Retina (tissue), 1 donor: Measurements from ENCODE around the gene RITA1.
A peak's percentile ranks its signal among the peaks of the same experiment; 100 is the strongest.

Source experiments
- DNase-seq: peaks from one replicate; pipeline ENCODE4 v3.0.0-alpha.2; 2016

Gene RITA1

DNA sequence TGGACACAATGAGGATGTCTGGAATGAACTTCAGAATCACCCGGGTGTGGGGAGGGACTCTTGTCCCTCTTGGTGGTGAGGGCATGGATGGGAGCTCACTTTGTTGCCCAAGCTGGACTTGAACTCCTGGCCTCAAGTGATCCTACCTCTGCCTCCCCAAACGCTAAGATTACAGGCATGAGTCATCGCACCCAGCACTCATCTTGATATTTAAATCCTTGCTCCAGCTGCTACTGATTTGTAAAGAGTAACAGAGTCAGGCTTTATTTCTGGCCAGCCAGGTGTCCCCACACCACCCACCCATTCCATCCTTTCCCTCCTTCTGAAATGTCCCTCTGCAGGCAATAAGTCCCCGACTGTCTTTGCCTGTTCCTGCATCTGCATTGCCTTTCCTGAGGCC is 5.2 kb upstream of the RITA1 start:
- DNase-seq = no peak

DNA sequence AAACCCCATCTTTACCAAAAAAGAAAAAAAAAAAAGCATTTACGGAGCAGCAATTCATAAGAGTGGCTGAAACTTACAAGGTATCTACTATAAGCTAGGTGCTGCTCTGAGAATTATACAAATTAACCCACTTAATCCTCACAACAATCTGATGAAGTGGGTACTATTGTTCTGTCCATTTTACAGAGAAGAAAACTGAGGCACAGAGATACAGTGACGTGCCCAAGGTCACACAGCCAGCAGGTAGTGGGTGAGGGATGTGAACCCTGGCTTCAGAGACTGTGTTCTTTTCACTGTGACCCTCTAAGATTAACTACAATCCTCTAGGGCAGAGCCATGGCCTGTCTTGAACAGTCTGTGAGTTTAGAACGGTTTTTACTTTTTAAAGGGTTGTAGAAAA is 3.5 kb upstream of the RITA1 start:
- no peak for DNase-seq

DNA sequence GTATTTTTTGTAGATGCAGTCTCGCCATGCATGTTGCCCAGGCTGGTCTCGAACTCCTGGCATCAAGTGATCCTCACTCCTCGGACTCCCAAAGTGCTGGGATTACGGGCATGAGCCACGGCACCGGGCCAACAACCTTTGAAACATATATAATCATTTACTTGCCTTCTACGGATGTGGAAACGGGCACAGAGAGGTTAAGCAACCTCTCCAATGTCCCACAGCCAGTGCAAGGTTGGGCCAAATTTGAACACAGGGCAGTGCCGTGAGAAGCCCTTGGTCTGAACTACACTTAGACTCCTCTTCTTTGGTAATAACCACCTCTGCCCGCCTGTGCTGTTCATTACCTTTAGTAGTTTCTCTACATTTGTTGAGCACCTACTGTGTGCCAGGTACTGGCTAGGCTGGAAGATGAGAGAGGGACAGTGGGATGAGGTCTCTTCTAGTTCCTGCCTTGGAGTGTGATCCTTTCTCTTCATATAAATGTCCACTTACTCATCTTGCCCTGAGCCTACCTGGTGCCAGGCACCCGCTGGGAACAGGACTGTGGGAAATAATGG is 2.4 kb upstream of the RITA1 start:
- no peak for DNase-seq

DNA sequence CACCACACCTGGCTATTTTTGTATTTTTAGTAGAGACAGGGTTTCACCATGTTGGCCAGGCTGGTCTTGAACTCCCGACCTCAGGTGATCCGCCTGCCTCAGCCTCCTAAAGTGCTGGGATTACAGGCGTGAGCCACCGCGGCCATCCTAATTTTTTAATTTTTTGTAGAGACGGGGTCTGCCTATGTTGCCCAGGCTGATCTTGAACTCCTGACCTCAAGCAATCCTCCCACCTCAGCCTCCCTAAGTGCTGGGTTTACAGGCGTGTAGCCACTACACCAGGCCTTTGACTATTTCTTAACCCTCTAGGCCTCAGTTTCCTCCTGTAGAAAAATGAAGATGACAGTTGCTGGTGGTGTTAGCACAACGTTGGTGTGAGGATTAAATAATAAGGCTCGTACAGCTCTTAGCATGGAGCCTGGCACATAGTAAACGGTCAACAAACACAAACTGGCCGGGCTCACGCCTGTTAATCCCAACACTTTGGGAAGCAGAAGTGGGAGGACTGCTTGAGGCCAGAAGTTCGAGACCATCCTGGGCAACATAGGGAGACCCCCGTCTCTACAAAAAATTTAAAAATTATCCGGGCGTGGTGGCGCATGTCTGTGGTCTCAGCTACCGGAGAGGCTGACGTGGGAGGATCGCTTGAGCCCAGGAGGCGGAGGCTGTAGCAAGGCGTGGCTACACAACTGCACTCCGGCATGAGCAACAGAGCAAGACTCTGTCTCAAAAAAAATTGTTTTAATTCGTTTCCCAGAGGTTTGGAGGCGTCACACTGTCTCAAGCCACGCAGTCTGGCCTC is 1.2 kb upstream of the RITA1 start:
- no peak for DNase-seq

DNA sequence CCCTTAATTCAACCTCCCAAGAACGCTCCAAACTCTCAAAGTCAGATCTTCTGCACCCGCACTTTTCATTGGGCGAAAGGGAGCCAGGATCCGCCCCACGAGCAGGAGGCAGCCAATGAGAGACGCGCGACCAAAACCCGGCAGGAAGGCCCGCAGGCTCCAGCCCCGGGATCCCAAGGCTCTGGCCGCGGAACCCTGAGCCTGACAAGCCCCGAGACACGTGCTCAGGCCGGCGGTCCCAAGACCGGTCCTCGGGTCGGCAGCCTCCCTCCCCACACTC is 681 bp upstream of the RITA1 start:
- peak; percentile 96 for DNase-seq

DNA sequence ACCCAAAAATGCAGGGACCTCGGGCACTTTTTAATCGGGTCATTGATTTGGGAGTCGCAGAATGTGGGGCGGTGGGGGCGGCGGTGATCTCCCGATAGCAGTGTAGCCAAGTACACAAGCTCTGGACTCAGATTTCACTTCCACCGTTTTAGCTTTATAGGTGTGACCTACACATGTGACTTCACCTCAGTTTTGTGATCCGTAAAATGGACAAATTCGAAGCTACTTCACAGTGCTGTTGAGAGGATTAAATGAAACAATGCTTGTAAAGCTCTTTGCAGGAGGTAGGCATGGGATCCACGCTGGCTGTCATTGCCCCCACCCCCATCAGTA is 478 bp downstream of the RITA1 start:
- DNase-seq = no peak

DNA sequence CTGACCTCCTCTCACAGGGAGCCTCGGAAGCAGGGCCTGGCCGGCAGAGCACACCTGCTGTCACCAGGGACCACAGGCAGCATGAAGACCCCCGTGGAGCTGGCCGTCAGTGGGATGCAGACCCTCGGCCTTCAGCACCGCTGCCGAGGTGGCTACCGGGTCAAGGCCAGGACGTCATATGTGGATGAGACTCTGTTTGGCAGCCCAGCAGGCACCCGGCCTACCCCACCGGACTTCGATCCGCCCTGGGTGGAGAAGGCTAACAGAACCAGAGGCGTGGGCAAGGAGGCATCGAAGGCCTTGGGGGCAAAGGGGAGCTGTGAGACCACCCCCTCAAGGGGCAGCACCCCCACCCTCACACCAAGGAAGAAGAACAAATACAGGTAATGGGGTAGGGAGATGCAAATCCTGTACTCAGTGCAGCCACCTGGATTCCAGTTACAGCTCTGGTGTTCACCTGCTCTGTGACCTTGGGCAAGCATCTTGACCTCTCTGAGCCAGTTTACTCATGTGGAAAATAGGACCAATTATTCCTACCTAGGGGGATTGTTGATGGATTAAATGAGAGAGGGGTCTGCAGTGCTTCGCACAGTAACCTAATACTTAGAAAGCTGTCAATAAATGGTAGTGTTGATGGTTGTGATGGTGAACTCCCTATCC is 1.3 kb downstream of the RITA1 start:
- DNase-seq = no peak

DNA sequence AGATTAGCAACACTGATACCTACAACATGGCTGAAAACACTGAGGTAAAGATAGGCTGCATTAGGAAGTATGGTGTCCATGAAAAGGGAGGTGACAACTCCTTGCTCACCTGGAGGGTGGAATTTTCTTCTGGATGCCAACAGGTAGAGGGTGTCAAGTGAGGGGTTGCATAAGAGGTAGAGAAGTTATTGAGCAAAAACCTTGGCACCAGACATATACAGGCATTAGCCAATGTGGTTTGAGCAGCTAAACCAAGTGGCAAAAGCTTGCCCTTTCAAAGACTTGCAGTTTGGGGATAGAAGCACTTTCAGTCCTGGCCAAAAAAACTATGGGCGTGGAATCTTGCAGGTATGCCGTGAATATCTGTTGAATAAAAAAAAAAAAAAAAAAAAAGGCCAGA is 3.8 kb downstream of the RITA1 start:
- DNase-seq = no peak

DNA sequence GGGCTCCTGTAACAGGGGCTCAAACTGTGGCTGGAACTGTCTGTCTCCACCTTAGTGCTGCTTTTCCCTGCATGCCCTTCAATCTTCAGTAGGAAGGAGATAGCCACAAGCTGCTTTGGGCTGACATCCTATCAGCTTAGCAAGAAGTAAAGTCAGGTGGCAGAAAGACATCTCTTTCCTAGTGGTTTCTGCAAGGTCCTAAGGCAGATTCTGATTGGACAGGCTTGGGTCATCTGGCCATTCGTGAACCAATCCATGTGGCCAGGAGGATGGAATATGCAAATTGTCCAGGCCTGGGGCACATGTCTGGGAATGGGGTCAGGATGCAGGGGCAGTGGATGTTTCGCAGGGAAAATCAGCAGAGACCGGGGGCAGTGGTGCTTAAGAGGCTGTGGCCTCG is 5.2 kb downstream of the RITA1 start:
- peak; percentile 51 for DNase-seq

DNA sequence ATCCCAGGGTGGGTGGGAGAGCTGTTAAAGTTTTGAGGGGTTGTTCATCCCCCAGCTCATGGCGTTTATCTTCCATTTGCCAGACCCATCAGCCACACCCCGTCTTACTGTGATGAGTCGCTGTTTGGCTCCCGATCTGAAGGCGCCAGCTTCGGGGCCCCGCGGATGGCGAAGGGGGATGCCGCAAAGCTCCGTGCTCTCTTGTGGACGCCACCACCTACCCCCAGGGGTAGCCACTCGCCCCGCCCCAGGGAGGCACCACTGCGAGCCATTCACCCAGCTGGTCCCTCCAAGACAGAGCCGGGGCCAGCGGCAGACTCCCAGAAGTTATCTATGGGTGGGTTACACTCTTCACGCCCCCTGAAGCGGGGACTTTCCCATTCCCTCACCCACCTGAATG is 5.7 kb downstream of the RITA1 start:
- no peak for DNase-seq

DNA sequence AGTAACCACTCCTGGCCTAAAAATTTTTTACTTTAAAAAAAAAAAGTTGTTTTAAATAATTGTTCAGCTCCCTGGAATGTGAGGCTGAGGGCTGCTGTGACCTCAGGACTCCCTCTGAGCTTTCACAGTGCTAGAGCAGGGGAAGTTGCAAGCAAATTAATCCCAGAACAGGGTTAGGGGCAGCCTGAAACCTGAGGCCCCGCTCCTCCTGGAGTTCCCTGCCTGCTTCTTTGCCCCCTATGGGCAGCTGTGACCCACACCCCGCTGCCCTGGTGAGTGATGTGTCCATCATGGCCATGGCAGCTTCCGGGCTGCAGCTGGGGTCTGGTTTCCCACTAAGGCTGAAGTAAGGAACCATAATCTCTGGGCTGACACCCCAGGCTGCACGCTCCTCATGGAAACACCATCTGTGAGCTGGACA is 9.5 kb downstream of the RITA1 start:
- peak; percentile 54 for DNase-seq

DNA sequence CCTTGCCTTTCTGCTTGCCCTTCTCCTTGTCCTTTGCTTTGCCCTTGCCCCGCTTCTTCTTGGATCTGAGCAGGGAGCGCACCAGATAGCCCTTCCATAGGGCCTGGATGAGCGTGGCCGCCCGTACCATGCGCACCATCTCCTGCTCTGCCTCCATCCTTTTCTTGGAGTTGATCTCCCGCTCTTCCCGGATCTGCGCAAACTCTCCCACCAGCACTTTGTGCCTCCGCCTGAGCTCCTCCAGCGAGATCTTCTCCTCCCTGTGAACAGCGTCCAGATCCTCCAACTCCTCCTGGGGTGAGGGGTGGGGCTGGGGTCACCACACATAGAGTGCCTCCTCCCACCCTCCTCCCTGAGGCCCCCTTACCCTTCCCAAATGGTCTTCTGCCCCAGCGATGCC is 10.1 kb downstream of the RITA1 start:
- DNase-seq = no peak

DNA sequence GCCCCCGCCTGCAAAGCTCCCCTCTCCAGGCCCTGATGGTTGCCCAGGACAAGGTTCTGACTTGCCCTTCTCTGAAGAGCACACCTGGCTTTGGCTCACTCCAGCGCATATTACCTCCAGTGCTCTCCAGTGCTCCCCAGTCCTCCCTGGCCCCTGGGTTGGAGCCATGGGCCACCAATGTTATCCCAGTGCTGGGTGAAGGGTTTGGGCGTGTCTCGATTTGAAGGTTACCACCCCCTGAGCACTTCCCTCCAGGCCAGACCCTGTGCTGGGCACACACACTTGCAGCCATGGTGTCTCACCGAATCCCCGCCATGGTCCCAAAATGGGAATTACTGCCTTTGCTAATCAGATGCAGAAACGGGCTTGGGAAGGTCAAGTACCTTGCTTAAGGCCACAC is 11.1 kb downstream of the RITA1 start:
- no peak for DNase-seq

DNA sequence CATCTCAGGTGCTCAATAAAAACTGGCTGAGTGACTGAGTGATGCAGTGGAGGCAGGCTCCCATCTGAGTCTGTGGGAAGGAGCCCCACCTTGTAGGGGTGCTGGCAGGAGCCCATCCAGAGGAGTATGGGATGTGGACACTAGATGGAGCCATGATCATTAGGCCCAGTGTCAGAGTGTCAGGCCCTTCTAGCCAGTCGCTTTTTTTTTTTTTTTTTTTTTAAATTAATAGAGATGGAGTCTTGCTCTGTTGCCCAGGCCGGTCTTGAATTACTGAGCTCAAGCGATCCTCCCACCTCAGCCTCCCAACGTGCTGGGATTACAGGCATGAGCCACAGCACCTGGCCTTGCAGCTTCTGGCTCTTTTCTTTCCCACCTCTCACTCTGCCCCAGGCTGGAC is 11.5 kb downstream of the RITA1 start:
- DNase-seq = peak; percentile 61

DNA sequence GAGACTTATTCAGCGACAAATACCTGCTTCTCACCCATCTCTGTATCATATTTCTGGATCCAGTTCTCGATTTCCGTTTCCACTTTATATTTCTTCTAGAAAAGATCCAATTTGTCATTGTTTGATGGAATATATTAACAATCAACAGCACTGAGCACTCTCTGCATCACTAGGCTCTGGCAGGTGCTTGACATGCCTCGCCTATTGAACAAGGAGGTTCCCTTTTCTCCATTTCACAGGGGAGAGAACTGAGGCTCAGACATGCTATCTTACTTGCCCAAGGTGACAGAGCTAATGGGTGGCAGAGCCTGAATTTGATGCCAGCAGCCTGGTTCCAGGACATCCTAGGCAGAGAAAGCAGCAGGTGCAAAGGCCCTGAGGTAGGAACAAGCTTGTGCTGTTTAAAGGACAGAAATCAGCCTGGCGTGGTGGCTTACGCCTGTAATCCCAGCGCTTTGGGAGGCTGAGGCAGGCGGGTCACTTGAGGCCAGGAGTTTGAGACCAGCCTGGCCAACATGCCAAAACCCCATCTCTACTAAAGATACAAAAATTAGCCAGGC is 12.1 kb downstream of the RITA1 start:
- no peak for DNase-seq

DNA sequence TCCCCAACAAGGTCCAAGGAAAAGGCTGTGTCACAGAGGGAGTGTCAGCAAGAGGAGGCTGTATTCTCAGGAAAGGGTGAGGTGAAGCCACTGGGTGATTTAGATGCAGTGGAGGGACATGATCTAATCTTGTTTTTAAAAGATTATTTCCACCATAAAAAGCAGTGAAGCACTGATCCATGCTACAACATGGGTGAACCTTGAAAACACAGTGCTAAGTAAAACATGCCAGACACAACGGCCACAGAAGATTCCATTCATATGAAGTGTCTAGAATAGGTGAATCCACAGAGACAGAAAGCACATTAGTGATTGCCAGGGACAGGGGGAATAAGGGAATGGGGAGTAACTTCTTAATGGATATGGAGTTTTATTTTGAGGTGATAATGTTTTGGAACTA is 12.8 kb downstream of the RITA1 start:
- no peak for DNase-seq

DNA sequence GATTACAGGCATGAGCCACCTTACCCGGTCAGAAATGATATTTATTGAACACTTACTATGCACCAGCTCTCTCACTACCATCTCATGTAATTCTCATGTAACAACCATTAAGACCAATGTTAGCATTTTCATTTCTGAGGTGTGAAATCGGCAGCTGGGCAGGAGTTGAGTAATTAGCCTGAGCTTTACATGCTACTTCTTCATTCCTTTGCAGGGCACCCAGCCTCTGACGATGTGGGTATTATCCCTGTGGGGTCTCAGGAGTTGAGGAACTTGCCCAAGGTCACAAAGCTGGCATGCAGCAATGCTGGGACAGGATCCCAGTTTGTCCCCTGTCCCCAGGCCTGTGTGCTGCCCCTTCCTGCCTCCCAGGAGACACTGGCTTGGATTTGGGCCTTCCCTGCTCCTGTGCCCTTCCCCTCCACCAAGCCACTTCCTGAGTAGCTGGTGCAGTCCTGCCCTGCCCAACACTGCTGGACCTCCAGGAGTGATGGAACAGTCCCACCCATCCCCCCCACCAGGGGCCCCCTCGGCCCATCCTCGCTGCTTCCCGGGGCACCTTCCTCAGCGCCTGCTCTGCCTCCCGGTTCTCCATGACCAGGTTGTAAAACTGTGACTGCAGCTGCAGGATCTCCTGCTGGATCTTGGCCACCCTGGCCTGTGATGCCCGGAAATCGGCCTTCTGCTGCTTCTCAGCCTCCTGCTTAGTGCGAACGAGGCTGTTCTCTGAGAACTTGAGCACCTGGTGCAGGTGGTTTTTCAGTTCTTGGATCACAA is 14.7 kb downstream of the RITA1 start:
- no peak for DNase-seq

DNA sequence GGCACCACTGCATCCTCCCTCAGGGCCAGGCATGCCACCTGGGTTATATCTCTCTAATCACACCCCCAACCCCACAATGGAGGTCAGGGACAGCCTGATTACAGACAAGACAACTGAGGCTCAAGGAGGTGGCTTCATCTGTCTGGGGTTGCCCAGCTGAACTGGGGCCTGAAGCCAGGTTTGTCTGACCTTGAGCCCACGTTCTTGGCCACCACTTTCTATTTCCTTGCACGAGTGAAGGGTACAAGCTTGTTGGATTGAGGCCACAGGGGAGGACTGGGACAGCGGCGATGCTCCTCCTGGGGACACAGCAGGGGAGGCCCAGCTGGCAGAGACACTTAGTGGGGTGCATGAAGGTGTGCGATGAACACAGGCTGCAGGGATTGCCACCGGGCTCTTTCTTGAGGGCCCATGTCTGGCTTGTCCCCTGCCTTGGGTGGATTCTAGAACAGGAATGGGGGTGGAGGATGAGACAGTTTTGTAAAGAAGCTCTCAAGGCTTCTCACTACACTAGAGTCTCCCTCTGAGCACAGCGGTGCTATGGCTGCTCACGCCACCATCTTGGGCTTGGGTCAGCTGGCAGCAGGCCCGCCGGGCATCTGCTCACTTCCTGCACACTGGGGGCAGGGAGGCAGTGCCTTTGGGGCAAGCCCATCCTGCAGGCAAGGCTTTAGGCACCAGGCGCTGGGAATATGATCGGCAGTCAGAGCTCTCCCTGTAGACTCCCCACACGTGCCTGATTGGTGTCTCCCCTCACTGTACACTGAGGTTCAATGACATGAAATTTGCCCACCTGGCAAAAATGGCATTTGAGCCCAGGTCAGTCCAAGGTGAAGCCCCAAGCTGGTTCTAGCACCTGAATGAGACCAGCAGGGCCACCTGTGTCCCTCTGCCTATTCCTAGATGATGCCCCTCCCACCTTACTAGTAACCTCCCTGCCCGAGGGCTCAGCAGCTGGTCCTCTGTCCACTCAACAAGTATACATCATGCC is 16.0 kb downstream of the RITA1 start:
- no peak for DNase-seq

DNA sequence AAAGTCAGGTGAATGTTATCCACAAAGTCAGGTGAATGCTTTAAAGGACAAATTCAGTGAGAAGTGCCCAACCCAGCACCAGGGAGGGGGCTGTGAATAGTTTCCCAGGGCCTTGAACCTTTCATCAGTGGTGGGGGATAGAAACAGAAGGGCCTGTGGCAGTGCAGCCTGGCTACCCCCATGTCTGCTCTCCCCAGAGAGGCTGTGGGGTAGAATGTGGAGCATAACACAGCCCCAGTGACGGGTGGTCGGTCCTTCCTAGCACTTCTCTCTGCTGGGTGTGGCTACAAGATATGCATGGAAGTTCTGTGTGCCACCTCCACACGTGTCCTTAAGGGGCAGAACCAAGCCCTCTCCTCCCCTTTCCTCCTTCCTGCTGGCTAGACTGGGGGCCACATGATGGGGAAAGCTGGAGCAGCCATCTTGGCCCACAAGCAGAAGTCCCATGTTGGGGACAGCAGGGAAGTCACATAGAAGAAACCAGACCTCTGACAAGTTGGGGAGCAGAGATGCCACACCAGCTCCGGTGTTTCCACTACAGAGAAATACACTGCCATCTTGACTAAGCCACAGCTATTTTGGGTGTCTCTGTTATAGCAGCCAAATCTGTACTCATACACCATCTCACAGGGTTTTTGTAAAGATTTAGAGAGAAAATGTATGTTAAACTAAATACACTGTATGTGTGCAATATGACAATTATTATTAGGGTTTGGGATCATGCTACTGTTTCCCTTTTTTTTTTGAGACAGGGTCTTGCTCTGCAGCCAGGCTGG is 17.0 kb downstream of the RITA1 start:
- DNase-seq = no peak

DNA sequence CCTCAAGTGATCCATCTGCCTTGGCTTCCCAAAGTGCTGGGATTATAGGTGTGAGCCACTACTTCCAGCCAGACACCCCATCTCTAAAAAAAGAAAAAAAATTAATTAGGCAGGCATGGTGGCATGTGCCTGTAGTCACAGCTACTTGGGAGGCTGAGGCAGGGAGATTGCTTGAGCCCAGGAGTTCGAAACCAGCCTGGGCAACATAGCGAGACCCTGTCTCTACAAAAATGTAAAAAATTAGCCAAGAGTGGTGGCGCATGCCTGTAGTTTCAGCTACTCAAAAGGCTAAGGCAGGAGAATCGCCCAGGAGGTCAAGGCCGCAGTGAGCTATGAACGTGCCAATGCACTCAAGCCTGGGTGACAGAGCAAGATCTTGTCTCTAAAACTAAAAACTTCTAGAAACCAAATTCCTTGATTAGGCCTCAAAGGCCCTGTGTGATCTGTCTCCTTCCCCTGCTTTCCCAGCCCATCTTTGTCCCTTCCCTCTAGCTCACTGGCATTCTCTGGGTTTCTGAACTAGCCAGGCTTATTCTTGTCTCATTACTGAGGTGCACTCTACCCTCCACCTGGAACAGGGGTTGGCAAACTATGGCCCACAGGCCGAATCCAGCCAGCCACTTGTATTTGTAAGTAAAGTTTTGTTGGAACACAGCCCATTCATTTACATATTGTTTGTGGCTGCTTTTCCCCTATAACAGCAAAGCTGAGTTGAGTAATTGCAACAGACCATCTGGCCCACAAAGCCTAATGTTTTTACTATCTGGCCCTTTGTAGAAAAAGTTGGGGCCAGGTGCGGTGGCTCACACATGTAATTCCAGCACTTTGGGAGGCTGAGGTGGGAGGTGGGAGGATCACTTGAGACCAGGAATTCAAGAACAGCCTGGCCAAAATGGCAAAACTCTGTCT is 18.6 kb downstream of the RITA1 start:
- DNase-seq = no peak
